Skeletal muscle tissue (tissue), 4 donors: ENCODE measurements around the gene IER3. TPM values are rescaled to one million over a fixed set of nuclear protein-coding genes. Genes with fewer than 3 reads are reported as not detected.

Source experiments
- H3K27ac ChIP-seq: one replicate; pipeline ENCODE4 v1.7.0; 2013; ENCODE audit warnings: mild to moderate bottlenecking, low read depth, low read length, inconsistent platforms
- H3K27me3 ChIP-seq, 3 donors: one replicate each; pipeline ENCODE4 v1.7.0; 2013; ENCODE audit warnings: low read length in 3 of 3; ENCODE audit not compliant: control insufficient read depth in 3 of 3, insufficient read depth in 3 of 3
- H3K36me3 ChIP-seq, 3 donors: one replicate each; pipeline ENCODE4 v1.7.0; 2013; ENCODE audit warnings: low read length in 3 of 3; ENCODE audit not compliant: control insufficient read depth in 3 of 3, insufficient read depth in 3 of 3
- H3K4me1 ChIP-seq, 3 donors: one replicate each; pipeline ENCODE4 v1.7.0; 2013; ENCODE audit warnings: low read length in 3 of 3, mild to moderate bottlenecking in 3 of 3; ENCODE audit not compliant: control insufficient read depth in 3 of 3, insufficient read depth in 3 of 3
- H3K4me3 ChIP-seq, 3 donors: one replicate each; pipeline ENCODE4 v1.7.0; 2013; ENCODE audit warnings: low read length in 3 of 3
- H3K9ac ChIP-seq, 3 donors: one replicate each; pipeline ENCODE4 v1.7.0; 2013; ENCODE audit warnings: low read length in 3 of 3, mild to moderate bottlenecking in 3 of 3, moderate library complexity in 2 of 3, low read depth in 1 of 3
- H3K9me3 ChIP-seq, 3 donors: one replicate each; pipeline ENCODE4 v1.7.0; 2013; ENCODE audit warnings: low read length in 3 of 3; ENCODE audit not compliant: control insufficient read depth in 3 of 3
- total RNA-seq: library from RNA; depleted of rRNA; stranded (reverse); fragments of >200 nt; gene quantifications from one replicate; pipeline ENCODE4 v1.2.3, GENCODE V29; 2014
- donor health status: Osteomylitis.

Gene IER3
- total RNA-seq, 1 donor from 2014 or later = 4.2 TPM

DNA sequence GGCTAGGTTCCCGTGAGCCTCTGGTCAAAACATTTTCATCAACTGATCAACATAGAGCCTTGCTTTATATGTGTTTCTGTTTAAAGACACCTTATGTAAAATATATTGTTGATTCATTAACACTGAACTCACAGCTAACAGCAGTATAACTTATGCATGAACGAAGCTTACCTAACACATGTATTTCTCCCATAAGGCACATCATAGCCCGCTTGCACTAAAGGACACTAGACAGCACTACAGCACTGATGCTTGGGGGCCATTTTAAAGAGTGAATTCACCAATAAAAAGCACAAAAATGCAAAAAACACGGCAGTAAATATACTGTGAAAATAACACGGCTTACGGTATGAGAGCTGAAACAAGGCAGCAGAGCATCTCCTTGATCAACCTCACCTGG lies 5.8 kb downstream of the IER3 start:
- no peaks in the 10 kb centered on the region for H3K27me3 ChIP-seq
- H3K4me1 ChIP-seq = peaks cover 24 to 35% (median 28%) of the 10 kb centered on the region in 3 donors
- H3K4me3 ChIP-seq = no peak overlapping the region
- no peak overlapping the region for H3K27ac ChIP-seq
- no peak overlapping the region for H3K9ac ChIP-seq
- H3K9me3 ChIP-seq = no peaks in the 10 kb centered on the region
- H3K36me3 ChIP-seq = peaks cover 55 to 68% (median 61%) of the 10 kb centered on the region in 3 donors

DNA sequence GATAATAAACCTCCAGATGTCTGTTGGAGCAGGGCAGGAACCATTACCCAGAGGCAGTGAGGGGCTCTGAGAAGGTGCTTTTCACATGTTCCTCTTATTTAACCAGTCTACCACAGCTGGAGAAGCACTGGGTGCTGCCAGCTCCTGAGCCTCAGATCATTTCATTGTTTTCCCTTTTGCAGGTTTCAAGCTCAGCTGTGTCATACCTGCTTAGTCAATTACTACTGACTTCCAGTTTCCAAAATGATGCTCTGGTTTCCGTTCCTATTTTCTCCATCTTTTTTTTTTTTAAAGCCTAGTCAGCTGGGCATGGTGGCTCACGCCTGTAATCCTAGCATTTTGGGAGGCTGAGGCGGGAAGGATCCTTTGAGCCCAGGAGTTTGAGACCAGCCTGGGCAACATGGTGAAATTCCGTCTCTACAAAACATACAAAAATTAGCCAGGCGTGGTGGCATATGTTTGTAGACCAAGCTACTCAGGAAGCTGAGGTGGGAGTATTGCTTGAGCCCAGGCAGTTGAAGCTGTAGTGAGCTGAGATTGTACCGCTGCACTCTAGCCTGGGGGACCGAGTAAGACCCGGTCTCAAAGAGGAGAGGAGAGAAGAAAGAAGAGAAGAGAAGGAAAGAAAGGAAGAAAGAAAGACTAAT lies 8.6 kb downstream of the IER3 start:
- H3K9ac ChIP-seq = no peak overlapping the region
- H3K4me1 ChIP-seq = peaks cover 5 to 16% (median 10%) of the 10 kb centered on the region in 3 donors
- H3K36me3 ChIP-seq = peaks cover 57 to 71% (median 69%) of the 10 kb centered on the region in 3 donors
- H3K27ac ChIP-seq = no peak overlapping the region
- H3K4me3 ChIP-seq = no peak overlapping the region
- H3K9me3 ChIP-seq = no peaks in the 10 kb centered on the region
- H3K27me3 ChIP-seq = no peaks in the 10 kb centered on the region

DNA sequence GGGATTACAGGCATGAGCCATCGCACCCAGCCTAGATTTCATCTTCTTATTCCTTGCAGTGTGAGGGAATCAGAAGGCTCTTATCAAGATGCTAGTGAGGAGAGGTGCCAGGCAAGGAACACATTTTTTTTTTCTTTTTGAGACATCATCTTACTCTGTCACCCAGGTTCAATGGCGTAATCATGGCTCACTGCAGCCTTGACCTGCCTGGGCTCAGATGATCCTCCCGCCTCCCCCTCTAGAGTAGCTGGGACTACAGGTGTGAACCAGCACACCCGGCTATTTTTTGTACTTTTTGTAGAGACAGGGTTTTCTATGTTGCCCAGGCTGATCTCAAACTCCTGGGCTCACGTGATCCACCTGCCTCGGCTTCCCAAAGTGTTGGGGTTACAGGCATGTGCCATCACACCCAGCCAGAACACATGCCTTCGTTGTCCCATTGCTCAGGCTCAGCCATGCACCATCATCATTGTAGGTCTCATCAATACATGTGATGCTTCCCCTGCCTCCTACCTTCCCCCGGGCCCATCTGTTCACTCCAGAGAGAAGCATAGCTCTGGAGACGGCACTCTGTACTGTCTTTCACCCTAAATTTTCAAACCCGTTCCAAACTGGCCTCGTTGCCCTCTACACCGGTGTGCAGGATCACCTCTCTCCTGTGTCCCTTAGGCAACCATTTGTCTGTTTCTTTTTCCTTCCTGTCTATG lies 12.0 kb downstream of the IER3 start:
- Histone ChIP-seq H3K4me3 (no peak overlapping the region), H3K9ac (no peak overlapping the region), H3K9me3 (no peaks in the 10 kb centered on the region), H3K4me1 (peaks cover 3 to 10% (median 4%) of the 10 kb centered on the region in 3 donors), H3K36me3 (peaks cover 48 to 67% (median 64%) of the 10 kb centered on the region in 3 donors), H3K27me3 (no peaks in the 10 kb centered on the region), H3K27ac (no peak overlapping the region)

DNA sequence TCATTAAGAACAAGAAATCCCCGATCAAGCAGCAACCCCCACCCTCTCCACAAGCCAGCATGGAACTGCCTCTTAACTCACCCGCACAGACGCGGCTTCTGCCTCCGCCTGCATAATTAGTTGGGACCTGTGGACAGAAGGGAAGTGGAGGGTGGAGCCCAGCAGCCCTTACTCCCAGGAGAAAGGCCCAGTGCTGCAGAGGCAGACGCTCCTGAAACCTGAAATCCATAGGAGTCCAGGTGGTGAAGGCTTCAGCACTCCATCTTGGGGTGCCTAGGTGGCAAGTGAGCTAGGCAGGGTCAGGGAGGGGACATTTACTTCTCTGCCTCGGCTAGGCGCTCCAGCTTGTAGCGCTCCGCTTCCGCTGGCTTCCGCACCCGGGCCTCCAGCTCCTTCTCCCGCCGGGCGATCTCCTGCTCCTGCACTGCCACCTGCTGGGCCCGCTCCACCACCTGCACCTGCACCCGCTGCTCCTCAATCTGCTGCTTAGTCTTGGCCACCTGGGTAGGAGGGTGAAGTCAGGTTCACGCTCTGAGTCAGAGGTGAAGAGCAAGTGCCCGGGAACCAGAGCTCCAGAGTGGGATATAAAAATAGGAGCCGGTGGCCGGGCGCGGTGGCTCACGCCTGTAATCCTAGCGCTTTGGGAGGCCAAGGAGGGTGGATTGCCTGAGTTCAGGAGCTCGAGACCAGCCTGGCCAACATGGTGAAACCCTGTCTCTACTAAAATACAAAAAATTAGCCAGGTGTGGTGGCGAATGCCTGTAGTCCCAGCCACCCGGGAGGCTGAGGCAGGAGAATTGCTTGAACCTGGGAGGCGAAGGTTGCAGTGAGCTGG lies 13.5 kb downstream of the IER3 start:
- H3K9ac ChIP-seq = no peak overlapping the region
- peaks cover 44 to 70% (median 60%) of the 10 kb centered on the region in 3 donors for H3K36me3 ChIP-seq
- no peaks in the 10 kb centered on the region for H3K27me3 ChIP-seq
- H3K4me3 ChIP-seq = no peak overlapping the region
- H3K4me1 ChIP-seq = peaks cover 4 to 6% (median 6%) of the 10 kb centered on the region in 3 donors
- no peak overlapping the region for H3K27ac ChIP-seq
- H3K9me3 ChIP-seq = no peaks in the 10 kb centered on the region

DNA sequence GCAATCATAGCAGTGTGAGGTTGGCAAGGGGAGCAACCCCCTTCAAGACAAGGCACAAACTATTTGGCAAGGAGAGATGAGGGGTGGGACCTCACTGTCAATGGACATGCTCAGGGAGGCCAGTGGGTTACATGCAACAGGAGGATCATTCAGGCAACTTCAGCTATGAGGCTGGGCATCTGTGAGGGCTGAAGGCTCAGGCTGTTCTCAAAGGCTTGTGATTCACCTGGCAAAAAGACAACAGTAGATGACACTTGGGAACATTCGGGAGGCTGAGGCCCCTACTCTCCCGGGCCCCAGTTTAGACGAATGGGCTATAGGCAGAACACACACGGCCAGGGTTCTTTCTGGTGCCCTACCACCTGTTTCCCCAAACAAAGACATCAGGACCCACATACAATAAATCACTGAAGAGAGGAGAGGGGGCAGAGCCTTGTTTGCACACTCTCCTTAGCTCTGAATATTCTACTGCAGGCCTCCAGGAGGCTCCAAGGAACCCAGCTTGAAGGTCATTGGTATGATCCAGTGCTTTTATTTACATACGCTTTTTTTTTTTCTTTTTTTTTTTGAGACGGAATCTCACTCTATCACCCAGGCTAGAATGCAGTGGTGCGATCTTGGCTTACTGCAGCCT lies 16.3 kb downstream of the IER3 start:
- Histone ChIP-seq H3K36me3 (peaks cover 52 to 76% (median 70%) of the 10 kb centered on the region in 3 donors), H3K4me3 (no peak overlapping the region), H3K4me1 (peaks cover 10 to 26% (median 16%) of the 10 kb centered on the region in 3 donors), H3K27ac (no peak overlapping the region), H3K9ac (no peak overlapping the region), H3K9me3 (no peaks in the 10 kb centered on the region), H3K27me3 (no peaks in the 10 kb centered on the region)

DNA sequence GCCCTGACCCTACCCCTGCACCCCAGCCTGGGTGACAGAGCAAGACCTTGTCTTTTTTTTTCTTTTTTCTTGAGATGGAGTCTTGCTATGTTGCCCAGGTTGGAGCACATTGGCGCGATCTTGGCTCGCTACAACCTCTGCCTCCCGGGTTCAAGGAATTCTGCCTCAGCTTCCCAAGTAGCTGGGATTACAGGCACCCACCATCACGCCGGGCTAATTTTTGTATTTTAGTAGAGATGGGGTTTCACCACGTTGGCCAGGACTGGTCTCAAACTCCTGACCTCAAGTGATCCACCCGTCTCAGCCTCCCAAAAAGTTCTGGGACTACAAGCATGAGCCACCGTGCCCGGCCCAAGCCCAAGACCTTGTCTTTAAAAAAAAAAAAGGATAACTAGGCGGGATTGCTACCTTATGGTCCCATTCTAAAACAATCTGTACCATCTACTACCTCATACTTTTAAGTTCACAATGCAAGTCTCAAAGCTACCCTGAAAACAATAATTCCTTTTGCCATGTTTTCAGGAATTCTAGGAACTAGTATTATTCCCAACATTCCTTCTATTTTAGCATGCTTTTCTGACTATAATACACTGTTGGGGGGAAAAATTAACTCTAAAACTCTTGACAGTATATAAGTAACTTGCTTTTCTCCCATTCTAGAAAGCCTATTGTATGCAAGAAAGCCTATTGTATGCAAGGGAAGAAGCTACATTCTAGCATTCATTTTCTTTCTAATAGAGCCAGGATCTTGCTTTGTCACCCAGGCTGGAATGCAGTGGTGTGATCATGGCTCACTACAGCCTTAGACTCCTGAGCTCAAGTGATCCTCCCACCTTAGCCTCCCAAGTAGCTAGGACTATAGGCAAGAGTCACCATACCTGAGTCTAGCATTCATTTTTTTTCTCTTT lies 17.6 kb downstream of the IER3 start:
- Histone ChIP-seq H3K27me3 (no peaks in the 10 kb centered on the region), H3K9ac (no peak overlapping the region), H3K27ac (no peak overlapping the region), H3K36me3 (peaks cover 49 to 70% (median 63%) of the 10 kb centered on the region in 3 donors), H3K4me1 (peaks cover 22 to 37% (median 27%) of the 10 kb centered on the region in 3 donors), H3K9me3 (no peaks in the 10 kb centered on the region), H3K4me3 (no peak overlapping the region)

DNA sequence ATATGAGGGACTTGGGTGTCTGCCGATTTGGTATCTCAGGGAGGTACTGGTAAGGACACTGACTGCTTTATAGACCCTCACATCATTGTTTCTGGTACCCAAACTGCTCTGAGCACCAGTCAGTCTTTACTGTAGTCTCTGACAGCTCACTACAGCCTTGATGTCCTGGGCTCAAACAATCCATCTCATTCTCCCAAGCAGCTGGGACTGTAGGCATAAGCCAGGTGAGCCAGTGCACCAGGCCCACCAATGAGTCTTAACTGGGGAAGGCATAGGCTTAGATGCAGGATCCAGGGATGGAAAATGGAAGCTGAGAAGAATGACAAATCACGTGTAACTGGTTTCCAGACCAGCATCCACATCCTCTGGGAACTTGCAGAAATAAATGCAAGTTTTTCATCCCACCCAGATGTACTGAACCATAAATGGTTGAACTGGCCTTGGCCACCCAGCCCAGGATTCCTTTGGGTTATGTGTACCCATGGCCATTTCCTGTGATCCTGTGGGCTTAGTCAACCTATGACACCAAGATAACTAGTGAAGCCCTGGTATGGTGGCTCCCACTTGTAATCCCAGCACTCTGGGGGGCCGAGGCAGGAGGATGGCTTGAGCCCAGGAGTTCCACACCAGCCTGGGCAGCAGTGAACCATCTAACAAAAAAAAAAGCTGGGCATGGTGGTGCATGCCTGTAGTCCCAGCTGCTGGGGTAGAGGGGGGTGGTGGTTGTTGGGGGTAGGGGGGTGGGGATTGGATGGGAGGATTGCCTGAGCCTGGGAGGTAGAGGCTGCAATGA lies 18.4 kb downstream of the IER3 start:
- H3K4me1 ChIP-seq = peaks cover 23 to 41% (median 31%) of the 10 kb centered on the region in 3 donors
- no peak overlapping the region for H3K9ac ChIP-seq

DNA sequence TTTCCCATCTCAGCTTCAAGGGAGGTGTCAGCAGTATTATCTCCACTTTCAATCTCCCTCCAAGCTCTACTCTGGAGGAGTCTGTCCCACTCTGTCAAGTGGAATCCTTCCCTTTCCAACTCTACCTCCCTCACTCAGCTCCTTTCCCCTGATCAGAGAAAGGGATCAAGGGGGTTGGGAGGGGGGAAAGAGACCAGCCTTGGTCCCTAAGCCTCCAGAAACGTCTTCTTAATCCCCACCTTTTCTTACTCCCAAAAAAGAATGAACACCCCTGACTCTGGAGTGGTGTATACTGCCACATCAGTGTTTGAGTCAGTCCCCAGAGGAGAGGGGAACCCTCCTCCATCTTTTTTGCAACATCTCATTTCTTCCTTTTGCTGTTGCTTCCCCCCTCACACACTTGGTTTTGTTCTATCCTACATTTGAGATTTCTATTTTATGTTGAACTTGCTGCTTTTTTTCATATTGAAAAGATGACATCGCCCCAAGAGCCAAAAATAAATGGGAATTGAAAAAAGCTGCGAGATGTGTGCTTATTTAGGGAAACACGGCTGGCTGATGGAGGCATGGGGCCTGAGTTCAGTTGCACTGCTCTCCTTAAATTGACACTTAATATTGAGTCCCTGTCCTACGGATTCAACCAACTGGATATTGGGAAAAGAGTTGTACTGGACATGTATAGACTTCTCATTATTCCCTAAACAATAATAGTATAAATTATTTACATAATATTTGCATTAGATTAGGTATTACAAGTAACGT lies 19.3 kb downstream of the IER3 start:
- H3K27me3 ChIP-seq = no peaks in the 10 kb centered on the region
- H3K9me3 ChIP-seq = no peaks in the 10 kb centered on the region
- no peak overlapping the region for H3K4me3 ChIP-seq
- H3K4me1 ChIP-seq = peaks cover 20 to 38% (median 27%) of the 10 kb centered on the region in 3 donors
- no peak overlapping the region for H3K9ac ChIP-seq
- no peak overlapping the region for H3K27ac ChIP-seq
- H3K36me3 ChIP-seq = peaks cover 40 to 57% (median 55%) of the 10 kb centered on the region in 3 donors

More for the DNA sequence above, 18.4 kb downstream of the IER3 start:
- Histone ChIP-seq H3K4me3 (no peak overlapping the region), H3K9me3 (no peaks in the 10 kb centered on the region), H3K36me3 (peaks cover 48 to 65% (median 63%) of the 10 kb centered on the region in 3 donors), H3K27me3 (no peaks in the 10 kb centered on the region), H3K27ac (no peak overlapping the region)
